ENCODE measurements around the gene DBNL. TPM values are rescaled to one million over a fixed set of nuclear protein-coding genes. Genes with fewer than 3 reads are reported as not detected.

DBNL gene
- total and polyA plus RNA-seq, 9 donors, result 22.0 to 91.1 (median 66.0) TPM

GRCh38 chr7:44079331-44080021 is 35.0 kb downstream of the DBNL start:
- DNase-seq, result peak in 2 of 5 donors; percentile 16 to 31
- TF ChIP-seq, protein P1, sequence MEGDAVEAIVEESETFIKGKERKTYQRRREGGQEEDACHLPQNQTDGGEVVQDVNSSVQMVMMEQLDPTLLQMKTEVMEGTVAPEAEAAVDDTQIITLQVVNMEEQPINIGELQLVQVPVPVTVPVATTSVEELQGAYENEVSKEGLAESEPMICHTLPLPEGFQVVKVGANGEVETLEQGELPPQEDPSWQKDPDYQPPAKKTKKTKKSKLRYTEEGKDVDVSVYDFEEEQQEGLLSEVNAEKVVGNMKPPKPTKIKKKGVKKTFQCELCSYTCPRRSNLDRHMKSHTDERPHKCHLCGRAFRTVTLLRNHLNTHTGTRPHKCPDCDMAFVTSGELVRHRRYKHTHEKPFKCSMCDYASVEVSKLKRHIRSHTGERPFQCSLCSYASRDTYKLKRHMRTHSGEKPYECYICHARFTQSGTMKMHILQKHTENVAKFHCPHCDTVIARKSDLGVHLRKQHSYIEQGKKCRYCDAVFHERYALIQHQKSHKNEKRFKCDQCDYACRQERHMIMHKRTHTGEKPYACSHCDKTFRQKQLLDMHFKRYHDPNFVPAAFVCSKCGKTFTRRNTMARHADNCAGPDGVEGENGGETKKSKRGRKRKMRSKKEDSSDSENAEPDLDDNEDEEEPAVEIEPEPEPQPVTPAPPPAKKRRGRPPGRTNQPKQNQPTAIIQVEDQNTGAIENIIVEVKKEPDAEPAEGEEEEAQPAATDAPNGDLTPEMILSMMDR (IDR thresholded peaks at IDR 0.05), result no peak
- TF ChIP-seq POLR2A (IDR thresholded peaks at IDR 0.05), result no peak
- TF ChIP-seq EP300 (IDR thresholded peaks at IDR 0.05), result no peak
- H3K36me3 ChIP-seq, result no peaks in the 10 kb centered on the region
- no peaks in the 10 kb centered on the region for H3K9me3 ChIP-seq
- WGBS, 3 donors, result 76 to 84% (median 81%) methylated on average over 11 of the region's 11 CpGs
- intact Hi-C loops (cut with DNase I), result loop anchor here in 3 of 4 donors (2.0 to 5.0 kb wide), 3 partner anchors 25 to 113 kb away; partner anchors contain the start of genes POLD2 (in 2 of the 3) and AEBP1 (in 1 of the 3)
- no peaks in the 10 kb centered on the region for H3K27me3 ChIP-seq
- no peak overlapping the region for H3K4me3 ChIP-seq
- H3K4me1 ChIP-seq (ENCODE audit: insufficient read depth), result peaks cover 10% of the 10 kb centered on the region
- no peak overlapping the region for H3K27ac ChIP-seq

DNA sequence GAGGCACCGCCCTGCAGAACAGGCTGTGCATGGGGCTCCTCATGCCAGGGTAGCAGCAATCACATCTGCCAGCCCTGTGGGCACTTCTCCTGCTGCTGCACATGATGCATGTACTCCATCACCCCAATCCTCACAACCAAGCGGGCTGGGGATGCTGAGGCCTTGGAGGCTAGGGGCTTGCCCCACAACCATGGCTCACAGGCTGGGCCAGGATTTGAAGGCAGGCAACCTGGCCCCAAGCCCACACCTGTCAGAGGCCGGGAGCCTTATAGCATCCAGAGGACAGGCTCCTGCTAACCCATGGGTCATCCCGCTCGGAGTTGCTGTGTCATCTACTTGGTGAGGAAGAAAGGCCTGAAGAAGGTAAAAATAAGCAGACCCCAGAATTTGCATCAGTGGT is 35.6 kb downstream of the DBNL start:
- WGBS, 3 donors, result 92 to 93% (median 92%) methylated on average over 5 of the region's 5 CpGs
- H3K36me3 ChIP-seq, result no peaks in the 10 kb centered on the region

DNA sequence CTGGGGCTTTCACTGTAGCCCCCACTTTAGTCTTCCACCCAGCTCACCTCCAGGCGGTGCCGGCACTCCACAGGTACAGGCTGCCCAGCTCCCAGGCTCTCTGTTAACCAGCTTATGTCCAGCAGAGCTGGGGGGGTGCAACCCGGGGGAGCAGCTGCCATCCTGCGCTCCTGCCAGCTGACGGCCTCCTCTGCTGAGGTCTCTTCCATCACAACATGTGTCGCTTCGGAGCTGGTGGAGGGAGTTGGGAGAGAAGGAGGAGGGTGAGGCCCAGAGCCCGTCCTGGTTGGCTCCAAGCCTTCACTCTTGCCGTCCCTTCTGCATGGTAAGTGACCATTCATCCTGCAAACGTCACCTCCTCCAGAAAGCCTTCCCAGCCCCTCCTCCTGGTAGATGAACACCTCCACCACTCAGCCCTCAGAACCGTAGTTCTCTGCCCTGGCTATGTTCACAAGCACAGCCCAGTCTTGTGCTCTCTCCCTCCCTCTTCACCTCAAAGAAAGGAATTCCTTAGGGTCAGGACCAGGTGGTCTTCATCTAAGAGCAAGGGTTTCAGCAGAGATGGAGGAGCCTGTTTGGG is 36.3 kb downstream of the DBNL start:
- Histone ChIP-seq H3K4me3 (no peak overlapping the region), H3K27me3 (no peaks in the 10 kb centered on the region), H3K9me3 (no peaks in the 10 kb centered on the region), H3K4me1 (ENCODE audit: insufficient read depth) (peaks cover 12% of the 10 kb centered on the region), H3K36me3 (no peaks in the 10 kb centered on the region), H3K27ac (no peak overlapping the region)
- TF ChIP-seq POLR2A (IDR thresholded peaks at IDR 0.05) (no peak), EP300 (IDR thresholded peaks at IDR 0.05) (no peak)
- TF ChIP-seq, protein P1 (IDR thresholded peaks at IDR 0.05), result no peak
- intact Hi-C loops (cut with DNase I), result loop anchor here in 1 of 4 donors (2.0 to 5.0 kb wide), 2 partner anchors 24 to 42 kb away; partner anchors contain the start of genes AEBP1 and POLD2
- DNase-seq, result no peak
- WGBS, 3 donors, result 67 to 82% (median 71%) methylated on average over 11 of the region's 11 CpGs

More for the DNA sequence above, 35.6 kb downstream of the DBNL start:
- no peaks in the 10 kb centered on the region for H3K9me3 ChIP-seq
- TF ChIP-seq, protein P1 (IDR thresholded peaks at IDR 0.05), result no peak
- TF ChIP-seq EP300 (IDR thresholded peaks at IDR 0.05) (no peak), POLR2A (IDR thresholded peaks at IDR 0.05) (no peak)
- no peaks in the 10 kb centered on the region for H3K27me3 ChIP-seq
- intact Hi-C loops (cut with DNase I), result loop anchor here in 1 of 4 donors (2.0 to 5.0 kb wide), 2 partner anchors 25 to 42 kb away; partner anchors contain the start of genes AEBP1 and POLD2
- H3K27ac ChIP-seq, result no peak overlapping the region
- H3K4me3 ChIP-seq, result no peak overlapping the region
- DNase-seq, result peak in 1 of 5 donors; percentile 41
- H3K4me1 ChIP-seq (ENCODE audit: insufficient read depth), result peaks cover 10% of the 10 kb centered on the region

- Histone ChIP-seq H3K4me3 (peak overlapping the region; percentile 90), H3K27ac (peak overlapping the region in 1 of 2 donors; percentile 11), H3K36me3 (no peaks in the 10 kb centered on the region), H3K9me3 (no peaks in the 10 kb centered on the region), H3K4me1 (ENCODE audit: insufficient read depth) (peaks cover 12% of the 10 kb centered on the region), H3K27me3 (no peaks in the 10 kb centered on the region)
- WGBS, 3 donors, result 47 to 58% (median 51%) methylated on average over 9 of the region's 9 CpGs
- no peak for TF ChIP-seq EP300 (IDR thresholded peaks at IDR 0.05)
- intact Hi-C loops (cut with DNase I), result loop anchor here in 1 of 4 donors (2.0 to 5.0 kb wide), 2 partner anchors 23 to 41 kb away; partner anchors contain the start of genes AEBP1 and POLD2
- DNase-seq, result no peak
Observed at GRCh38 chr7:44081266-44081748, 36.8 kb downstream of the DBNL start.
